HepG2 (cell line): Measurements from ENCODE around the gene SYCP2L. TPM values are rescaled to one million over a fixed set of nuclear protein-coding genes. Genes with fewer than 3 reads are reported as not detected.

Experiments
- ATF1 ChIP-seq: IDR thresholded peaks from 2 replicates; pipeline ENCODE4 v1.6.1; 2016; ENCODE audit warnings: mild to moderate bottlenecking, control low read depth
- CBX2 ChIP-seq, 2 experiments: fragments of 200-600 bp in 1 of 2; sonication (generic); formaldehyde crosslinking in 1 of 2; IDR thresholded peaks; 2 replicates each; pipeline versions ENCODE4 v1.7.0 to v1.8.1; 2018 to 2022; ENCODE audit warnings: low read depth in 2 of 2, low read length in 1 of 2, mild to moderate bottlenecking in 1 of 2, missing genetic modification reagents in 1 of 2
- HOMEZ ChIP-seq: IDR thresholded peaks from 2 replicates; pipeline ENCODE4 v1.6.1; 2016; ENCODE audit warnings: low read depth
- LBX2 ChIP-seq: sonication (generic); formaldehyde crosslinking; IDR thresholded peaks from 2 replicates; pipeline ENCODE4 v1.5.0; 2020; ENCODE audit warnings: missing genetic modification reagents, mild to moderate bottlenecking, borderline replicate concordance
- NAIF1 ChIP-seq: sonication (generic); formaldehyde crosslinking; IDR thresholded peaks from 2 replicates; pipeline ENCODE4 v1.5.0; 2020; ENCODE audit warnings: mild to moderate bottlenecking, missing genetic modification reagents, borderline replicate concordance
- PHF21A ChIP-seq: sonication (generic); formaldehyde crosslinking; IDR thresholded peaks from 2 replicates; pipeline ENCODE4 v1.5.0; 2020; ENCODE audit warnings: mild to moderate bottlenecking, missing genetic modification reagents
- PLRG1 ChIP-seq: fragments of 450-650 bp; conservative IDR thresholded peaks from 2 replicates; pipeline ENCODE4 v1.6.1; 2016
- PLSCR1 ChIP-seq: sonication (generic); formaldehyde crosslinking; IDR thresholded peaks from 2 replicates; pipeline ENCODE4 v1.5.0; 2020; ENCODE audit warnings: missing genetic modification reagents, mild to moderate bottlenecking, borderline replicate concordance
- RFXANK ChIP-seq: IDR thresholded peaks from 2 replicates; pipeline ENCODE4 v1.6.1; 2016
- SP4 ChIP-seq: sonication (generic); formaldehyde crosslinking; IDR thresholded peaks from 2 replicates; pipeline ENCODE4 v1.8.1; 2023; ENCODE audit warnings: mild to moderate bottlenecking, missing genetic modification reagents
- TIGD3 ChIP-seq: sonication (generic); formaldehyde crosslinking; IDR thresholded peaks from 2 replicates; pipeline ENCODE4 v1.5.1; 2020; ENCODE audit warnings: mild to moderate bottlenecking, missing genetic modification reagents, borderline replicate concordance
- ZNF180 ChIP-seq: sonication (generic); formaldehyde crosslinking; IDR thresholded peaks from 2 replicates; pipeline ENCODE4 v1.4.0; 2020; ENCODE audit warnings: low read depth, missing genetic modification reagents, borderline replicate concordance
- ZNF253 ChIP-seq: sonication (generic); formaldehyde crosslinking; IDR thresholded peaks from 2 replicates; pipeline ENCODE4 v1.8.0; 2022; ENCODE audit warnings: mild to moderate bottlenecking, missing genetic modification reagents, borderline replicate concordance
- ZNF44 ChIP-seq: sonication (generic); formaldehyde crosslinking; IDR thresholded peaks from 2 replicates; pipeline ENCODE4 v1.5.1; 2020; ENCODE audit warnings: mild to moderate bottlenecking, missing genetic modification reagents
- ZNF496 ChIP-seq: sonication (generic); formaldehyde crosslinking; IDR thresholded peaks from 2 replicates; pipeline ENCODE4 v1.8.1; 2023; ENCODE audit warnings: mild to moderate bottlenecking, moderate library complexity, missing genetic modification reagents; ENCODE audit not compliant: insufficient replicate concordance
- ZNF530 ChIP-seq: sonication (generic); formaldehyde crosslinking; IDR thresholded peaks from 2 replicates; pipeline ENCODE4 v1.5.0; 2020; ENCODE audit warnings: low read depth, mild to moderate bottlenecking, missing genetic modification reagents
- ZNF577 ChIP-seq: sonication (generic); formaldehyde crosslinking; IDR thresholded peaks from 2 replicates; pipeline ENCODE4 v1.4.0; 2020; ENCODE audit warnings: mild to moderate bottlenecking, low read depth, missing genetic modification reagents, borderline replicate concordance
- ZNF713 ChIP-seq: sonication (generic); formaldehyde crosslinking; IDR thresholded peaks from 2 replicates; pipeline ENCODE4 v1.4.0; 2020; ENCODE audit warnings: mild to moderate bottlenecking, missing genetic modification reagents
- ZNF747 ChIP-seq: sonication (generic); formaldehyde crosslinking; IDR thresholded peaks from 2 replicates; pipeline ENCODE4 v1.8.1; 2023; ENCODE audit warnings: missing genetic modification reagents, mild to moderate bottlenecking, borderline replicate concordance
- polyA plus RNA-seq, 8 experiments: library from polyadenylated mRNA; depleted of rRNA in 3 of 8; stranded (reverse) in 7 of 8; unstranded in 1 of 8; fragments of >200 nt; fragmentation: Illumina TruSeq in 4 of 8; extraction: Trizol in 4 of 8; gene quantifications; 2 replicates each; pipeline versions ENCODE4 v1.2.1 to v1.2.3, GENCODE V29; 2011 to 2016; ENCODE audit warnings: low read depth in 4 of 8, missing spikeins in 1 of 8, mixed read lengths in 1 of 8; ENCODE audit not compliant: insufficient read depth in 1 of 8
- total RNA-seq, 5 experiments: library from RNA; depleted of rRNA; stranded (reverse); fragments of >200 nt; fragmentation: Illumina TruSeq; extraction: Trizol; gene quantifications; 2 replicates each; pipeline ENCODE4 v1.2.3, GENCODE V29; 2016; ENCODE audit warnings: low read depth in 1 of 5
- TF ChIP-seq, protein P1 (sequence below): sonication (generic); formaldehyde crosslinking; IDR thresholded peaks from 2 replicates; pipeline ENCODE4 v1.5.0; 2020; ENCODE audit warnings: missing genetic modification reagents, mild to moderate bottlenecking, borderline replicate concordance
- TF ChIP-seq, protein P2 (sequence below): sonication (generic); formaldehyde crosslinking; IDR thresholded peaks from 2 replicates; pipeline ENCODE4 v1.9.0; 2022; ENCODE audit warnings: low read depth, missing genetic modification reagents

SYCP2L gene
- total and polyA plus RNA-seq, 2 of the 13 experiments (the other 11 are each of a cell fraction or from before 2014, with no cell fraction given): 0.22 to 0.54 TPM

DNA sequence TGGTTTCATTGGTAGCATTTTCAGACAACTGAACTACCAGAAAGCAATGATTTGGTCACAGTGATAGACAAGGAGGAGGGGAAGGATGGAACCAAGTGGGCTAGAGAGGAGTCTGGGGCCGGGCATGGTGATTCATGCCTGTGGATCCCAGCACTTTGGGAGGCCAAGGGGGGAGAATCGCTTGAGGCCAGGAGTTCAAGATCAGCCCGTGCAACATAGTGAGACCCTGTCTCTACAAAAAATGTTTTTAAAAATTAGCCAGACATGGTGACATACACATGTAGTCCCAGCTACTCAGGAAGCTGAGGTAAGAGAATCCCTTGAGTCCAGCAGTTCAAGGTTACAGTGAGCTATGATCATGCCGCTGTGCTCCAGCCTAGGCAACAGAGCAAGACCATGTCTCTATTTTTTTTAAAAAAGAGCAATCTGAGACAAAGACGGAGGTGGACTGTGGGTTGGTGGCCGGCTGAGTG lies 70.6 kb downstream of the SYCP2L start (continued):
- no peak for TF ChIP-seq ZNF44
- no peak for TF ChIP-seq ZNF253 (CRISPR knock-in tag)
- TF ChIP-seq HOMEZ (CRISPR knock-in tag): peak; percentile 92
- TF ChIP-seq, protein P1, sequence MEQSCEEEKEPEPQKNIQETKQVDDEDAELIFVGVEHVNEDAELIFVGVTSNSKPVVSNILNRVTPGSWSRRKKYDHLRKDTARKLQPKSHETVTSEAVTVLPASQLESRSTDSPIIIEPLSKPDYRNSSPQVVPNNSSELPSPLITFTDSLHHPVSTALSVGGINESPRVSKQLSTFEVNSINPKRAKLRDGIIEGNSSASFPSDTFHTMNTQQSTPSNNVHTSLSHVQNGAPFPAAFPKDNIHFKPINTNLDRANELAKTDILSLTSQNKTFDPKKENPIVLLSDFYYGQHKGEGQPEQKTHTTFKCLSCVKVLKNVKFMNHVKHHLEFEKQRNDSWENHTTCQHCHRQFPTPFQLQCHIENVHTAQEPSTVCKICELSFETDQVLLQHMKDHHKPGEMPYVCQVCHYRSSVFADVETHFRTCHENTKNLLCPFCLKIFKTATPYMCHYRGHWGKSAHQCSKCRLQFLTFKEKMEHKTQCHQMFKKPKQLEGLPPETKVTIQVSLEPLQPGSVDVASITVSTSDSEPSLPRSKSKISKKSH: no peak
- TF ChIP-seq TIGD3 (CRISPR knock-in tag): no peak
- no peak for TF ChIP-seq PLSCR1 (CRISPR knock-in tag)
- TF ChIP-seq ZNF530 (CRISPR knock-in tag): no peak
- TF ChIP-seq CBX2 (IDR thresholded peaks at IDR 0.05; ENCODE audit: low read depth, low read length): no peak
- TF ChIP-seq CBX2 (CRISPR knock-in tag; IDR thresholded peaks at IDR 0.05; ENCODE audit: low read depth): no peak
- TF ChIP-seq, protein P2, sequence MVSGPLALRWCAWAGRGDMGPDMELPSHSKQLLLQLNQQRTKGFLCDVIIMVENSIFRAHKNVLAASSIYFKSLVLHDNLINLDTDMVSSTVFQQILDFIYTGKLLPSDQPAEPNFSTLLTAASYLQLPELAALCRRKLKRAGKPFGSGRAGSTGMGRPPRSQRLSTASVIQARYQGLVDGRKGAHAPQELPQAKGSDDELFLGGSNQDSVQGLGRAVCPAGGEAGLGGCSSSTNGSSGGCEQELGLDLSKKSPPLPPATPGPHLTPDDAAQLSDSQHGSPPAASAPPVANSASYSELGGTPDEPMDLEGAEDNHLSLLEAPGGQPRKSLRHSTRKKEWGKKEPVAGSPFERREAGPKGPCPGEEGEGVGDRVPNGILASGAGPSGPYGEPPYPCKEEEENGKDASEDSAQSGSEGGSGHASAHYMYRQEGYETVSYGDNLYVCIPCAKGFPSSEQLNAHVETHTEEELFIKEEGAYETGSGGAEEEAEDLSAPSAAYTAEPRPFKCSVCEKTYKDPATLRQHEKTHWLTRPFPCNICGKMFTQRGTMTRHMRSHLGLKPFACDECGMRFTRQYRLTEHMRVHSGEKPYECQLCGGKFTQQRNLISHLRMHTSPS (CRISPR knock-in tag): no peak
- no peak for TF ChIP-seq ZNF496 (CRISPR knock-in tag)
- TF ChIP-seq LBX2: no peak
- TF ChIP-seq PHF21A: peak; percentile 66
- TF ChIP-seq NAIF1 (CRISPR knock-in tag): no peak
- 0 out of 2 replicates have a peak, but pooled peaks have one; percentile 35 for TF ChIP-seq ATF1 (CRISPR knock-in tag)
- TF ChIP-seq ZNF713 (CRISPR knock-in tag): no peak
- TF ChIP-seq ZNF747 (CRISPR knock-in tag): no peak
- 0 out of 2 replicates have a peak, but pooled peaks have one; percentile 33 for TF ChIP-seq RFXANK (CRISPR knock-in tag)
- no peak for TF ChIP-seq PLRG1
- TF ChIP-seq SP4 (CRISPR knock-in tag): peak; percentile 63
- no peak for TF ChIP-seq ZNF577 (CRISPR knock-in tag)
- TF ChIP-seq ZNF180 (CRISPR knock-in tag): no peak
